Liver (tissue), 9 donors: ENCODE measurements around the gene BRCA1. TPM values are rescaled to one million over a fixed set of nuclear protein-coding genes. Genes with fewer than 3 reads are reported as not detected.

Experiments used
- DNase-seq: peaks from one replicate; pipeline ENCODE4 v3.0.0-alpha.2; 2017; ENCODE audit warnings: low spot score
- H3K27ac ChIP-seq, 2 donors: one replicate each; pipeline ENCODE4 v1.7.0; 2013; ENCODE audit warnings: inconsistent platforms in 2 of 2, low read length in 2 of 2, control low read depth in 1 of 2, low read depth in 1 of 2, mild to moderate bottlenecking in 1 of 2
- H3K27me3 ChIP-seq, 4 donors: one replicate each; pipeline versions ENCODE4 v1.6.1 to v1.7.0; 2013; ENCODE audit warnings: low read length in 3 of 4, inconsistent platforms in 1 of 4, mild to moderate bottlenecking in 1 of 4, moderate library complexity in 1 of 4; ENCODE audit not compliant: control insufficient read depth in 4 of 4, insufficient read depth in 4 of 4
- H3K36me3 ChIP-seq, 4 donors: one replicate each; pipeline versions ENCODE4 v1.6.1 to v1.7.0; 2013; ENCODE audit warnings: low read length in 3 of 4, mild to moderate bottlenecking in 3 of 4, low read depth in 1 of 4, moderate library complexity in 1 of 4; ENCODE audit not compliant: control insufficient read depth in 4 of 4, insufficient read depth in 3 of 4
- H3K4me1 ChIP-seq, 4 donors: one replicate each; pipeline versions ENCODE4 v1.6.1 to v1.7.0; 2013; ENCODE audit warnings: low read length in 3 of 4, mild to moderate bottlenecking in 3 of 4, moderate library complexity in 1 of 4; ENCODE audit not compliant: control insufficient read depth in 4 of 4, insufficient read depth in 4 of 4
- H3K4me3 ChIP-seq, 3 donors: one replicate each; pipeline versions ENCODE4 v1.6.1 to v1.7.0; 2013; ENCODE audit warnings: low read length in 3 of 3, control low read depth in 1 of 3, low read depth in 1 of 3, mild to moderate bottlenecking in 1 of 3
- H3K9ac ChIP-seq, 2 donors: one replicate each; pipeline ENCODE4 v1.7.0; 2013; ENCODE audit warnings: low read length in 2 of 2, mild to moderate bottlenecking in 2 of 2, moderate library complexity in 2 of 2, control low read depth in 1 of 2, low read depth in 1 of 2
- H3K9me3 ChIP-seq, 4 donors: one replicate each; pipeline versions ENCODE4 v1.6.1 to v1.7.0; 2013; ENCODE audit warnings: low read length in 3 of 4; ENCODE audit not compliant: control insufficient read depth in 4 of 4
- EGR1 ChIP-seq, 2 donors: IDR thresholded peaks; 2 replicates each; pipeline ENCODE4 v1.6.1; 2016 to 2018; ENCODE audit warnings: antibody characterized with exemption in 2 of 2, low read depth in 2 of 2
- FOXA1 ChIP-seq: IDR thresholded peaks from 2 replicates; pipeline ENCODE4 v1.6.1; 2016; ENCODE audit warnings: antibody characterized with exemption
- FOXA2 ChIP-seq: IDR thresholded peaks from 2 replicates; pipeline ENCODE4 v1.6.1; 2016; ENCODE audit warnings: antibody characterized with exemption
- GABPA ChIP-seq, 2 donors: IDR thresholded peaks in 1 of 2; conservative IDR thresholded peaks in 1 of 2; 2 replicates each; pipeline ENCODE4 v1.6.1; 2016; ENCODE audit warnings: antibody characterized with exemption in 2 of 2, mild to moderate bottlenecking in 1 of 2, moderate library complexity in 1 of 2
- HNF4A ChIP-seq, 2 donors: conservative IDR thresholded peaks; 2 replicates each; pipeline ENCODE4 v1.6.1; 2016; ENCODE audit warnings: antibody characterized with exemption in 2 of 2, mild to moderate bottlenecking in 2 of 2
- HNF4G ChIP-seq: IDR thresholded peaks from 2 replicates; pipeline ENCODE4 v1.6.1; 2016; ENCODE audit warnings: antibody characterized with exemption
- JUND ChIP-seq, 2 donors: IDR thresholded peaks; 2 replicates each; pipeline ENCODE4 v1.6.1; 2016; ENCODE audit warnings: antibody characterized with exemption in 2 of 2
- NR2F2 ChIP-seq: IDR thresholded peaks from 2 replicates; pipeline ENCODE4 v1.6.1; 2016; ENCODE audit warnings: antibody characterized with exemption
- RAD21 ChIP-seq, 2 donors: IDR thresholded peaks; 2 replicates each; pipeline ENCODE4 v1.6.1; 2016; ENCODE audit warnings: antibody characterized with exemption in 2 of 2, mild to moderate bottlenecking in 2 of 2
- RXRA ChIP-seq, 2 donors: IDR thresholded peaks; 2 replicates each; pipeline ENCODE4 v1.6.1; 2017 to 2018; ENCODE audit warnings: antibody characterized with exemption in 2 of 2, mild to moderate bottlenecking in 1 of 2
- SP1 ChIP-seq: IDR thresholded peaks from 2 replicates; pipeline ENCODE4 v1.6.1; 2018; ENCODE audit warnings: antibody characterized with exemption, mild to moderate bottlenecking
- TAF1 ChIP-seq: conservative IDR thresholded peaks from 2 replicates; pipeline ENCODE4 v1.6.1; 2016; ENCODE audit warnings: antibody characterized with exemption, mild to moderate bottlenecking
- YY1 ChIP-seq: IDR thresholded peaks from 2 replicates; pipeline ENCODE4 v1.6.1; 2016; ENCODE audit warnings: antibody characterized with exemption, mild to moderate bottlenecking
- WGBS: extraction: QIAGEN DNeasy Blood & Tissue Kit; methylation state at CpG from one replicate; pipeline ENCODE4 v1.1.7; 2013; 5-methylcytosine and 5-hydroxymethylcytosine counted together
- polyA plus RNA-seq, 2 donors: library from polyadenylated mRNA; stranded (reverse) in 1 of 2; unstranded in 1 of 2; fragments of 200-250 nt in 1 of 2; fragments of >200 nt in 1 of 2; fragmentation: Nextera tagmentation in 1 of 2; extraction: Ambion mirVana in 1 of 2; gene quantifications; one replicate each; pipeline versions ENCODE4 v1.2.1 to v1.2.3, GENCODE V29; 2013 to 2015
- total RNA-seq, 2 donors: library from RNA; depleted of rRNA; stranded (reverse); fragments of >200 nt; gene quantifications; one replicate each; pipeline ENCODE4 v1.2.3, GENCODE V29; 2014
- TF ChIP-seq, protein P1 (sequence below): IDR thresholded peaks from 2 replicates; pipeline ENCODE4 v1.6.1; 2016; ENCODE audit warnings: antibody characterized with exemption, mild to moderate bottlenecking
- TF ChIP-seq, protein P2 (sequence below): IDR thresholded peaks from 2 replicates; pipeline ENCODE4 v1.6.1; 2016; ENCODE audit warnings: antibody characterized with exemption
- TF ChIP-seq, protein P3 (sequence below): IDR thresholded peaks from 2 replicates; pipeline ENCODE4 v1.6.1; 2016; ENCODE audit warnings: antibody characterized with exemption
- TF ChIP-seq, protein P4 (sequence below): IDR thresholded peaks from 2 replicates; pipeline ENCODE4 v1.6.1; 2016; ENCODE audit warnings: antibody characterized with exemption
- TF ChIP-seq, protein P5 (sequence below): fragments of 150-350 bp; IDR thresholded peaks from 2 replicates; pipeline ENCODE4 v1.5.1; 2017; ENCODE audit warnings: improper control_type of control experiment, low read depth, low read length; ENCODE audit not compliant: missing input control
- donor health status: healthy.
- donor health status: healthy.
- donor health status: healthy.
- donor health status: healthy.
- donor health status: healthy.

BRCA1 gene
- total and polyA plus RNA-seq, 4 donors, result 1.5 to 18.6 (median 12.8) TPM

DNA sequence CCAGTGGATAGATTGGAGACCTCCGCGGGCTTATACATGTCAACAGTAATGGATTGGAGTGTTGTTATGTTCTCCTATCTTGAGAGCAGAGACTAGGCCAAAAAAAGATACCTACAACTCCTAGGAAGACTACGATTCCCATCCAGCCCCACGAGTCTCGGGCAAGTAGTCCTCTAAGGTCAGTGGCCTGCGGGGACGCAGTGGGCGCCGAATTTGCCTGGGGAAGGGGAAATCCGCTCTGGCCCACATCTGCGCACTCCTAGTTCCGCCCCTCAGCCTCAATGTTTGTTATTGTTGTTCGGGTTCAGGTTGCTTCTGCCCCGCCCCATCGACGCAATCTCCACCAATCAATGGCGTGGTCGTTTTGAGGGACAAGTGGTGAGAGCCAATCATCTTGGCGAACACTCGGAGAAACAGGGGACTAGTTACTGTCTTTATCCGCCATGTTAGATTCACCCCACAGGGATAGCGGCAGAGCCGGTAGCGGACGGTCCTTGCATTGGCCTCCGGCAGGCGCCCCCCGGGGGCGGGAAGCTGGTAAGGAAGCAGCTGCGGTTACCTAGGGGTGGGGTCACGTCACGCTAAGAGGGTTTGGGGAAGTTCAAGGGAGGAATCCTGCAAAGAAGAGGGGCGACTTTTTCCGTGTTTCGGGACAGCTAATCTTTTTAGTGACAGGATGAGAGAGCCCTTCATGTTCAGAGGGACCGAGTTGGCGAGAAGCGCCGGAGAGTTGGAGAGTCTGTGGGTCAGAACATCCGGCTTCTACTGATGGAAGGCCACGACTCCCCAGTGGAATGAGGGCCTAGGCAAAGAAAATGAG, 45.8 kb upstream of the BRCA1 start, which contains the start of gene NBR1 (continued):
- peak; percentile 98 for TF ChIP-seq YY1
- TF ChIP-seq, protein P1, sequence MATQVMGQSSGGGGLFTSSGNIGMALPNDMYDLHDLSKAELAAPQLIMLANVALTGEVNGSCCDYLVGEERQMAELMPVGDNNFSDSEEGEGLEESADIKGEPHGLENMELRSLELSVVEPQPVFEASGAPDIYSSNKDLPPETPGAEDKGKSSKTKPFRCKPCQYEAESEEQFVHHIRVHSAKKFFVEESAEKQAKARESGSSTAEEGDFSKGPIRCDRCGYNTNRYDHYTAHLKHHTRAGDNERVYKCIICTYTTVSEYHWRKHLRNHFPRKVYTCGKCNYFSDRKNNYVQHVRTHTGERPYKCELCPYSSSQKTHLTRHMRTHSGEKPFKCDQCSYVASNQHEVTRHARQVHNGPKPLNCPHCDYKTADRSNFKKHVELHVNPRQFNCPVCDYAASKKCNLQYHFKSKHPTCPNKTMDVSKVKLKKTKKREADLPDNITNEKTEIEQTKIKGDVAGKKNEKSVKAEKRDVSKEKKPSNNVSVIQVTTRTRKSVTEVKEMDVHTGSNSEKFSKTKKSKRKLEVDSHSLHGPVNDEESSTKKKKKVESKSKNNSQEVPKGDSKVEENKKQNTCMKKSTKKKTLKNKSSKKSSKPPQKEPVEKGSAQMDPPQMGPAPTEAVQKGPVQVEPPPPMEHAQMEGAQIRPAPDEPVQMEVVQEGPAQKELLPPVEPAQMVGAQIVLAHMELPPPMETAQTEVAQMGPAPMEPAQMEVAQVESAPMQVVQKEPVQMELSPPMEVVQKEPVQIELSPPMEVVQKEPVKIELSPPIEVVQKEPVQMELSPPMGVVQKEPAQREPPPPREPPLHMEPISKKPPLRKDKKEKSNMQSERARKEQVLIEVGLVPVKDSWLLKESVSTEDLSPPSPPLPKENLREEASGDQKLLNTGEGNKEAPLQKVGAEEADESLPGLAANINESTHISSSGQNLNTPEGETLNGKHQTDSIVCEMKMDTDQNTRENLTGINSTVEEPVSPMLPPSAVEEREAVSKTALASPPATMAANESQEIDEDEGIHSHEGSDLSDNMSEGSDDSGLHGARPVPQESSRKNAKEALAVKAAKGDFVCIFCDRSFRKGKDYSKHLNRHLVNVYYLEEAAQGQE, result peak; percentile 74

DNA sequence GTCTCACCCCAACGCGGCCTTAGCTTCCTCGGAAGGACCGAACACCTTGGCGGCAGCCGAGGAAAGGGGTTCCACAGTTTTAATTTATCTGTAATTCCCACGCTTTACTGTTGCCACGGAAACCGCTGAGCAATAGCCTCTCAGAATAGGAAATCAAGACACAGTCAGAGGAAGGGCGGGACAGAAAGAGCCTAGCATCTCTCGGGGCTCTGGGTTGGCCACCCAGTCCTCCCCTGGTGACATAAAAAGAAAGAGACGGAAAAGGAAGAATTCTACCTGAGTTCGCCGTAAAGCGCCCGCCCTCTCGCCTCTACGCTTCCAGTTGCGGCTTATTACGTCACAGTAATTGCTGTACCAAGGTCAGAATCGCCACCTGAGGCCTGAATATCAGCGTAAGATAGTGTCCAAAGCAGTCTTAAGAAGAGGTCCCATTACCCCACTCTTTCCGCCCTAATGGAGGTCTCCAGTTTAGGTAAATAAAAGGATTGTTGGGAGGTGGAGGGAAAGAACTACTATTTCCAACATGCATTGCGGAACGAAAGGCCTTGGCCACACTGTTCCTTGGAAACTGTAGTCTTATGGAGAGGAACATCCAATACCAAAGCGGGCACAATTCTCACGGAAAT, 45.1 kb upstream of the BRCA1 start:
- DNase-seq, result peak; percentile 75
- WGBS, result under 1% methylated on average over 27 of the region's 27 CpGs
- Histone ChIP-seq H3K9ac (peak overlapping the region; percentile 71 to 85), H3K9me3 (no peaks in the 10 kb centered on the region), H3K27ac (peak overlapping the region; percentile 89 to 96), H3K4me3 (peak overlapping the region; percentile 70 to 90 (median 75)), H3K27me3 (no peaks in the 10 kb centered on the region), H3K36me3 (no peaks in the 10 kb centered on the region), H3K4me1 (peaks cover 3 to 47% (median 30%) of the 10 kb centered on the region in 4 donors)
- TF ChIP-seq HNF4G, result no peak
- TF ChIP-seq, protein P2, sequence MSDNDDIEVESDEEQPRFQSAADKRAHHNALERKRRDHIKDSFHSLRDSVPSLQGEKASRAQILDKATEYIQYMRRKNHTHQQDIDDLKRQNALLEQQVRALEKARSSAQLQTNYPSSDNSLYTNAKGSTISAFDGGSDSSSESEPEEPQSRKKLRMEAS, result no peak
- no peak for TF ChIP-seq YY1
- TF ChIP-seq FOXA1, result no peak
- peak; percentile 50 for TF ChIP-seq SP1
- peak; percentile 46 to 83 for TF ChIP-seq GABPA (IDR thresholded peaks at IDR 0.05 in 1 of 2, conservative IDR thresholded peaks at IDR 0.05 in 1 of 2)
- TF ChIP-seq, protein P3, sequence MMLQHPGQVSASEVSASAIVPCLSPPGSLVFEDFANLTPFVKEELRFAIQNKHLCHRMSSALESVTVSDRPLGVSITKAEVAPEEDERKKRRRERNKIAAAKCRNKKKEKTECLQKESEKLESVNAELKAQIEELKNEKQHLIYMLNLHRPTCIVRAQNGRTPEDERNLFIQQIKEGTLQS, result no peak
- TF ChIP-seq EGR1 (IDR thresholded peaks at IDR 0.05; ENCODE audit: low read depth in 2 of 2), result no peak
- TF ChIP-seq, protein P1, result no peak
- peak; percentile 8 for TF ChIP-seq NR2F2
- TF ChIP-seq HNF4A (conservative IDR thresholded peaks at IDR 0.05), result no peak
- peak; percentile 25 to 56 for TF ChIP-seq JUND (IDR thresholded peaks at IDR 0.05)
- TF ChIP-seq RAD21 (IDR thresholded peaks at IDR 0.05), result no peak
- TF ChIP-seq, protein P4, sequence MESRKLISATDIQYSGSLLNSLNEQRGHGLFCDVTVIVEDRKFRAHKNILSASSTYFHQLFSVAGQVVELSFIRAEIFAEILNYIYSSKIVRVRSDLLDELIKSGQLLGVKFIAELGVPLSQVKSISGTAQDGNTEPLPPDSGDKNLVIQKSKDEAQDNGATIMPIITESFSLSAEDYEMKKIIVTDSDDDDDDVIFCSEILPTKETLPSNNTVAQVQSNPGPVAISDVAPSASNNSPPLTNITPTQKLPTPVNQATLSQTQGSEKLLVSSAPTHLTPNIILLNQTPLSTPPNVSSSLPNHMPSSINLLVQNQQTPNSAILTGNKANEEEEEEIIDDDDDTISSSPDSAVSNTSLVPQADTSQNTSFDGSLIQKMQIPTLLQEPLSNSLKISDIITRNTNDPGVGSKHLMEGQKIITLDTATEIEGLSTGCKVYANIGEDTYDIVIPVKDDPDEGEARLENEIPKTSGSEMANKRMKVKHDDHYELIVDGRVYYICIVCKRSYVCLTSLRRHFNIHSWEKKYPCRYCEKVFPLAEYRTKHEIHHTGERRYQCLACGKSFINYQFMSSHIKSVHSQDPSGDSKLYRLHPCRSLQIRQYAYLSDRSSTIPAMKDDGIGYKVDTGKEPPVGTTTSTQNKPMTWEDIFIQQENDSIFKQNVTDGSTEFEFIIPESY, result peak; percentile 12
- TF ChIP-seq TAF1, result no peak
- no peak for TF ChIP-seq FOXA2
- peak; percentile 30 to 38 for TF ChIP-seq RXRA (IDR thresholded peaks at IDR 0.05)
- TF ChIP-seq, protein P5, sequence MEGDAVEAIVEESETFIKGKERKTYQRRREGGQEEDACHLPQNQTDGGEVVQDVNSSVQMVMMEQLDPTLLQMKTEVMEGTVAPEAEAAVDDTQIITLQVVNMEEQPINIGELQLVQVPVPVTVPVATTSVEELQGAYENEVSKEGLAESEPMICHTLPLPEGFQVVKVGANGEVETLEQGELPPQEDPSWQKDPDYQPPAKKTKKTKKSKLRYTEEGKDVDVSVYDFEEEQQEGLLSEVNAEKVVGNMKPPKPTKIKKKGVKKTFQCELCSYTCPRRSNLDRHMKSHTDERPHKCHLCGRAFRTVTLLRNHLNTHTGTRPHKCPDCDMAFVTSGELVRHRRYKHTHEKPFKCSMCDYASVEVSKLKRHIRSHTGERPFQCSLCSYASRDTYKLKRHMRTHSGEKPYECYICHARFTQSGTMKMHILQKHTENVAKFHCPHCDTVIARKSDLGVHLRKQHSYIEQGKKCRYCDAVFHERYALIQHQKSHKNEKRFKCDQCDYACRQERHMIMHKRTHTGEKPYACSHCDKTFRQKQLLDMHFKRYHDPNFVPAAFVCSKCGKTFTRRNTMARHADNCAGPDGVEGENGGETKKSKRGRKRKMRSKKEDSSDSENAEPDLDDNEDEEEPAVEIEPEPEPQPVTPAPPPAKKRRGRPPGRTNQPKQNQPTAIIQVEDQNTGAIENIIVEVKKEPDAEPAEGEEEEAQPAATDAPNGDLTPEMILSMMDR, result no peak
